Left ventricle myocardium inferior (tissue), 1 donor: ENCODE data around the gene ZNF30. TPM values are rescaled to one million over a fixed set of nuclear protein-coding genes. Genes with fewer than 3 reads are reported as not detected.

Source experiments
- DNase-seq: peaks from one replicate; pipeline ENCODE4 v3.0.0-alpha.2; 2020
- H3K27ac ChIP-seq: fragments of 200-600 bp; replicated peaks from 2 replicates; pipeline ENCODE4 v1.8.0; 2021
- H3K27me3 ChIP-seq: fragments of 200-600 bp; 2 replicates; pipeline ENCODE4 v1.8.0; 2021; ENCODE audit warnings: low read depth
- H3K36me3 ChIP-seq: fragments of 200-600 bp; 2 replicates; pipeline ENCODE4 v1.8.0; 2021
- H3K4me1 ChIP-seq: fragments of 200-600 bp; 2 replicates; pipeline ENCODE4 v1.8.0; 2021
- H3K4me3 ChIP-seq: fragments of 200-600 bp; 2 replicates; pipeline ENCODE4 v1.8.0; 2021; ENCODE audit warnings: mild to moderate bottlenecking, moderate library complexity
- H3K9me3 ChIP-seq: fragments of 200-600 bp; replicated peaks from 2 replicates; pipeline ENCODE4 v1.8.0; 2021
- intact Hi-C: fragments of 100-400 bp; cut with micrococcal nuclease; formaldehyde crosslinking; loops from one replicate; pipeline ENCODE4 v1.11.0; 2022
- total RNA-seq: library from RNA; stranded (reverse); fragmentation: NEBNext Ultra II Directional; extraction: Animal tissue kit (Norgen Biotek cat#: 25700); gene quantifications from one replicate; pipeline ENCODE4 v1.2.1, GENCODE V29; 2021
- TF ChIP-seq, protein P1 (sequence below): fragments of 200-600 bp; IDR thresholded peaks from 2 replicates; pipeline ENCODE4 v1.8.0; 2021; ENCODE audit warnings: antibody characterized with exemption, mild to moderate bottlenecking, borderline replicate concordance
- donor health status: DM: no; HTN: yes; CAD: no; lungs with severe emphysema.

The ZNF30 gene
- total RNA-seq, 1 donor from 2014 or later, result 2.5 TPM

DNA sequence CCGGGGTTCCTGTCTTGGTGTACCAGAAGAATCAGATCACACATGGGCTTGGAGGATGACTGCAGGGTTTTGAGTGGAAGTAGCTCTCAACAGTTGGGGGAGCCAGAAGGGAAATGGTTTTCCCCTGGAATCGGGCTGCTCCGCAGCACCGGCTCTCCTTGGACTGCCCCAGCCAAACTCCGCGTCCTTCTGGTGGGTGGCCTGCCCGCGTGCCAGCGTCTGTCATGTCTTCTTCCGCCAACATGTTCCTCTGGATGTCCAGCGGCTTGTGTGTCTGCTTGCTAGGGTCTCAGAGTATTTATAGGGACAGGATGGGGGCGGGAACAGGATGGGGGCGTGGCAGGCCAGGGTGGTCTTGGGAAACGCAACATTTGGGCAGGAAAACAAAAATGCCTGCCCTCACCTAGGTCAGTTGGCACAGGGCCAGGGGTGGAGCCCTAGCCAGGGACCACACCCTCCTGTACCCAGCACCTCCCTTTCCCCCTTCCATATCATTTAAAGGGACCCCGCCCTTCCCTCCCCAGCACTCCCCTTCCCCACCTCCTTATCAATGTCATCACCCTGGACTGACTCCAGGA is 1.3 kb upstream of the ZNF30 start:
- intact Hi-C loops, result no loop called here
- peaks cover 4% of the 10 kb centered on the region for H3K36me3 ChIP-seq
- H3K27ac ChIP-seq, result no peak overlapping the region
- DNase-seq, result no peak
- TF ChIP-seq, protein P1, sequence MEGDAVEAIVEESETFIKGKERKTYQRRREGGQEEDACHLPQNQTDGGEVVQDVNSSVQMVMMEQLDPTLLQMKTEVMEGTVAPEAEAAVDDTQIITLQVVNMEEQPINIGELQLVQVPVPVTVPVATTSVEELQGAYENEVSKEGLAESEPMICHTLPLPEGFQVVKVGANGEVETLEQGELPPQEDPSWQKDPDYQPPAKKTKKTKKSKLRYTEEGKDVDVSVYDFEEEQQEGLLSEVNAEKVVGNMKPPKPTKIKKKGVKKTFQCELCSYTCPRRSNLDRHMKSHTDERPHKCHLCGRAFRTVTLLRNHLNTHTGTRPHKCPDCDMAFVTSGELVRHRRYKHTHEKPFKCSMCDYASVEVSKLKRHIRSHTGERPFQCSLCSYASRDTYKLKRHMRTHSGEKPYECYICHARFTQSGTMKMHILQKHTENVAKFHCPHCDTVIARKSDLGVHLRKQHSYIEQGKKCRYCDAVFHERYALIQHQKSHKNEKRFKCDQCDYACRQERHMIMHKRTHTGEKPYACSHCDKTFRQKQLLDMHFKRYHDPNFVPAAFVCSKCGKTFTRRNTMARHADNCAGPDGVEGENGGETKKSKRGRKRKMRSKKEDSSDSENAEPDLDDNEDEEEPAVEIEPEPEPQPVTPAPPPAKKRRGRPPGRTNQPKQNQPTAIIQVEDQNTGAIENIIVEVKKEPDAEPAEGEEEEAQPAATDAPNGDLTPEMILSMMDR, result no peak
- H3K9me3 ChIP-seq, result no peaks in the 10 kb centered on the region
- no peak overlapping the region for H3K4me3 ChIP-seq
- no peaks in the 10 kb centered on the region for H3K27me3 ChIP-seq
- H3K4me1 ChIP-seq, result peaks cover 21% of the 10 kb centered on the region

DNA sequence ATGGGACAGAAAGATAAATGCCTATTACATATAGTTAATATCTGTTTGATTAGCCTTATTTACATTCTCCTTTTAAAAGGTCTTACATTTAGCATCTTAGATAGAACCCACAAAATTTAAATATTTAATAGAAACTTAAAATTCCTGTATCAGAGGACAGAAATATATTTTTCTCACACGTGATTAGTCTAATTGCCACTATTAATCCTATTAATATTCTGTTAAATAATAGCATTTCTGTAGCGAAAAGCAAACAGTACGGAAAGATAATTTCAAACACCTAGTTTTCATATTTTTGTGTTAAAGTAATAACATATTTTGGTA is 380 bp upstream of the ZNF30 start:
- H3K27me3 ChIP-seq, result no peaks in the 10 kb centered on the region
- DNase-seq, result no peak
- peaks cover 21% of the 10 kb centered on the region for H3K4me1 ChIP-seq
- intact Hi-C loops, result no loop called here
- TF ChIP-seq, protein P1, result no peak
- H3K36me3 ChIP-seq, result peaks cover 14% of the 10 kb centered on the region
- H3K9me3 ChIP-seq, result no peaks in the 10 kb centered on the region
- H3K27ac ChIP-seq, result peak overlapping the region; percentile 89
- peak overlapping the region; percentile 74 for H3K4me3 ChIP-seq

DNA sequence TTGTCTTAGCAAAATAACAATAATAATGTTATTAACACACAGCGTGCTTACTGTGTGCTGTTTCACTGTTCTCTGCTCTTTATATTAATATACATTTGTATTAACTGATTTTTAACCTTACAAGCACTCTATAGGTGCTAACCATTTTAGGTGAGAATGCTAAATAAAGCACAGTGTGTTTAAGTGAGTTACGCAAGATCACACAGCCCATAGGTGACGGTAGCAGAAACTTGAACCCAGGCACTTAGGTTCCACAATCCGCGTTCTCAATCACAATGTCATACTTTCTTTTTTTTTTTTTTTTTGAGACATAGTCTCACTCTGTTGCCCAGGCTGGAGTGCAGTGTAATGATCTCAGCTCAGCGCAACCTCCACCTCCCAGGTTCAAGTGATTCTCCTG is 5.8 kb downstream of the ZNF30 start:
- peaks cover 76% of the 10 kb centered on the region for H3K36me3 ChIP-seq
- TF ChIP-seq, protein P1, result no peak
- H3K27ac ChIP-seq, result no peak overlapping the region
- no peak for DNase-seq
- intact Hi-C loops, result no loop called here
- H3K4me1 ChIP-seq, result peaks cover 9% of the 10 kb centered on the region
- no peaks in the 10 kb centered on the region for H3K27me3 ChIP-seq
- no peak overlapping the region for H3K4me3 ChIP-seq
- no peaks in the 10 kb centered on the region for H3K9me3 ChIP-seq

DNA sequence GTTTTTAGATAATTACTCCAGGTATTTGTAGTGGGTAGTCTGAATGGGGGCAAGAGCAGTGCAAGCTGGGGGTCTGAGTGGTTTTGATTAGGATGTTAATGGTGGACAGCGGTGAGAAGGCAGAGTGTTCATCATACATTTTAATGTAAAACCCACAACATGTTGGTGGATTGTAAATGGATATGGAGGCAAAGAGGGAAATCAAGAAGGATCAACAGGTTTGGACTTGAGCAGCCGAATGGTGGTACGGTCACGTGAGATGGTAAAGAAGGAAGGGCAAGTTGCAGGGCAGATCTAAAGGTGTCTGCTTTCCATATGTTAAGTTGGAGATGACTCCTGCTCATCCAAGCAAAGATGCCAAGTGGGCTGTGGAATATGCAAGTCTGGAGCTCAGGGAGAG is 9.5 kb downstream of the ZNF30 start:
- intact Hi-C loops, result no loop called here

DNA sequence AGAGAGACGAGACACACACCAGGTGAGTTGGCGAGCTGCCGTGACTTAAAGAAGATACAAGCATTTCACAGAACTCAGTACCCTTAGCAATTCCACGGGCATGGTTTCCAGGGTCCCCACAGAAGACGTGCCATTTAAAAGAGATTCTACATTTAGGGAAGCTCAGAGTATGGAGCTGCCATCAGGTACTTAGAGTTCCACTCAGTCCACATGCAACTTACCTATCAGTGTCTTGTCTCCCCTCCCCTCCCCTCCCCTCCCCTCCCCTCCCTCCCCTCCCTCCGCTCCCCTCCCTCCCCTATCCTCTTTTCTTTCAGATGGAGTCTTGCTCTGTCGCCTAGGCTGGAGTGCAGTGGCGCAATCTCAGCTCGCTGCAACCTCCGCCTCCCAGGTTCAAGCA is 12.2 kb downstream of the ZNF30 start:
- H3K4me3 ChIP-seq, result no peak overlapping the region
- H3K4me1 ChIP-seq, result no peaks in the 10 kb centered on the region
- TF ChIP-seq, protein P1, result no peak
- H3K36me3 ChIP-seq, result peaks cover 96% of the 10 kb centered on the region
- H3K9me3 ChIP-seq, result peaks cover 41% of the 10 kb centered on the region
- no peak for DNase-seq
- no peak overlapping the region for H3K27ac ChIP-seq
- no peaks in the 10 kb centered on the region for H3K27me3 ChIP-seq
- intact Hi-C loops, result no loop called here

More for the DNA sequence above, 9.5 kb downstream of the ZNF30 start:
- no peaks in the 10 kb centered on the region for H3K27me3 ChIP-seq
- peaks cover 96% of the 10 kb centered on the region for H3K36me3 ChIP-seq
- H3K9me3 ChIP-seq, result peaks cover 14% of the 10 kb centered on the region
- TF ChIP-seq, protein P1, result no peak
- no peak overlapping the region for H3K4me3 ChIP-seq
- no peaks in the 10 kb centered on the region for H3K4me1 ChIP-seq
- no peak for DNase-seq
- H3K27ac ChIP-seq, result no peak overlapping the region
